Epithelial cell of proximal tubule (primary cell): Measurements from ENCODE around the gene MYO10. TPM values are rescaled to one million over a fixed set of nuclear protein-coding genes. Genes with fewer than 3 reads are reported as not detected.
A peak's percentile ranks its signal among the peaks of the same experiment; 100 is the strongest.

Experiments
- DNase-seq: peaks from one replicate; pipeline ENCODE4 v3.0.0-alpha.2; 2011; ENCODE audit warnings: low read depth
- H3K4me3 ChIP-seq: 2 replicates; pipeline ENCODE4 v1.5.1; 2011; ENCODE audit warnings: low read depth, mild to moderate bottlenecking, low read length
- CTCF ChIP-seq: conservative IDR thresholded peaks from 2 replicates; pipeline ENCODE4 v1.5.1; 2012; ENCODE audit warnings: low read depth, mild to moderate bottlenecking, low read length
- total RNA-seq: library from RNA; depleted of rRNA; stranded (reverse); fragments of >200 nt; gene quantifications from 2 replicates; pipeline ENCODE4 v1.2.3, GENCODE V29; 2015

The MYO10 gene
- total RNA-seq, 1 donor from 2014 or later, result 31.5 TPM

- no peak overlapping the region for H3K4me3 ChIP-seq
- no peak for DNase-seq
Measured at GRCh38 chr5:16899171-16899570, 36.9 kb downstream of the MYO10 start.

GRCh38 chr5:16897800-16898199, 38.3 kb downstream of the MYO10 start:
- DNase-seq, result no peak
- H3K4me3 ChIP-seq, result no peak overlapping the region

More at GRCh38 chr5:16899171-16899570, 36.9 kb downstream of the MYO10 start:
- no peak for TF ChIP-seq CTCF

GRCh38 chr5:16897284-16897704, 38.8 kb downstream of the MYO10 start:
- H3K4me3 ChIP-seq, result no peak overlapping the region
- no peak for TF ChIP-seq CTCF
- no peak for DNase-seq

More at GRCh38 chr5:16897800-16898199, 38.3 kb downstream of the MYO10 start:
- no peak for TF ChIP-seq CTCF

GRCh38 chr5:16896767-16897166, 39.3 kb downstream of the MYO10 start:
- DNase-seq, result no peak
- H3K4me3 ChIP-seq, result no peak overlapping the region
- no peak for TF ChIP-seq CTCF

GRCh38 chr5:16894236-16895057, 41.6 kb downstream of the MYO10 start:
- no peak overlapping the region for H3K4me3 ChIP-seq
- TF ChIP-seq CTCF, result no peak
- DNase-seq, result peak; percentile 61

DNA sequence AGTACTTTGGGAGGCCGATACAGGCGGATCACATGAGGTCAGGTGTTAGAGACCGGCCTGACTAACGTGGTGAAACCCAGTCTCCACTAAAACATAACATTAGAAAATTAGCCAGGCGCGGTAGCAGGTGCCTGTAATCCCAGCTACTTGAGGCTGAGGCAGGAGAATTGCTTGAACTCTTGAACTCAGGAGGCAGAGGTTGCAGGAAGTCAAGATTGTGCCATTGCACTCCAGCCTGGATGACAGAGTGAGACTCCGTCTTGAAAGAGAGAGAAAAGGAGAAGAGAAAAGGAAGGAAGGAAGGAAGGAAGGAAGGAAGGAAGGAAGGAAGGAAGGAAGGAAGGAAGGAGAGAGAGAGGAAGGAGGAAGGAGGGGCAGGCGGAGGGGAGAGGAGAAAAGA, 45.1 kb downstream of the MYO10 start:
- TF ChIP-seq CTCF, result no peak
- no peak overlapping the region for H3K4me3 ChIP-seq
- no peak for DNase-seq
